RWPE1 (cell line): ENCODE data around the gene ADORA2A.

Experiments used
- CTCF ChIA-PET: fragments of 350-600 bp; sonication (Branson Sonifier 250); formaldehyde crosslinking; extraction: SDS; loops from one replicate; lab custom pipeline; 2021; lab: Yijun Ruan, JAX
- POLR2A ChIA-PET: fragments of 400-600 bp; formaldehyde crosslinking; extraction: SDS; loops from one replicate; lab custom pipeline; 2020; ENCODE audit warnings: antibody characterized with exemption; ENCODE audit not compliant: low non-redundant PET; lab: Yijun Ruan, JAX
- DNase-seq: peaks from one replicate; pipeline ENCODE4 v3.0.0; 2012; ENCODE audit warnings: low spot score
- H3K27ac ChIP-seq: fragments of 450-650 bp; 2 replicates; pipeline ENCODE4 v1.5.1; 2017
- CTCF ChIP-seq: fragments of 450-650 bp; conservative IDR thresholded peaks from 2 replicates; pipeline ENCODE4 v1.5.1; 2017; ENCODE audit warnings: low read depth, mild to moderate bottlenecking

The ADORA2A gene

GRCh38 chr22:24412274-24412673, 15.1 kb upstream of the ADORA2A start:
- DNase-seq: no peak
- POLR2A ChIA-PET: no interaction called here
- peak overlapping the region; percentile 1; the same call in 1 of the 2 replicates for H3K27ac ChIP-seq
- no peak for TF ChIP-seq CTCF
- CTCF ChIA-PET: no interaction called here

GRCh38 chr22:24413271-24413670, 14.1 kb upstream of the ADORA2A start:
- no peak for TF ChIP-seq CTCF
- ChIA-PET CTCF (no interaction called here), POLR2A (no interaction called here)
- DNase-seq: no peak
- no peak overlapping the region for H3K27ac ChIP-seq

- no peak for DNase-seq
- ChIA-PET CTCF (no interaction called here), POLR2A (no interaction called here)
- no peak overlapping the region for H3K27ac ChIP-seq
- TF ChIP-seq CTCF: no peak
Observed at GRCh38 chr22:24413736-24414385, 13.5 kb upstream of the ADORA2A start.

GRCh38 chr22:24414523-24414922, 12.9 kb upstream of the ADORA2A start:
- CTCF ChIA-PET: no interaction called here
- H3K27ac ChIP-seq: no peak overlapping the region
- DNase-seq: no peak
- no peak for TF ChIP-seq CTCF
- POLR2A ChIA-PET: no interaction called here

- no peak for TF ChIP-seq CTCF
- peak overlapping the region; percentile 21 for H3K27ac ChIP-seq
- POLR2A ChIA-PET: no interaction called here
- DNase-seq: no peak
- CTCF ChIA-PET: no interaction called here
Observed at GRCh38 chr22:24414984-24415945, 12.1 kb upstream of the ADORA2A start.

GRCh38 chr22:24416095-24416494, 11.3 kb upstream of the ADORA2A start:
- POLR2A ChIA-PET: no interaction called here
- no peak for DNase-seq
- no peak for TF ChIP-seq CTCF
- CTCF ChIA-PET: interaction anchor here (0.8 kb wide), 1 partner anchor 106 kb away, joined by 3 read pairs; no protein-coding TSS in a partner anchor
- H3K27ac ChIP-seq: peak overlapping the region; percentile 21
